ENCODE data around the gene OVOL2.
A peak's percentile ranks its signal among the peaks of the same experiment; 100 is the strongest.

OVOL2 gene

DNA sequence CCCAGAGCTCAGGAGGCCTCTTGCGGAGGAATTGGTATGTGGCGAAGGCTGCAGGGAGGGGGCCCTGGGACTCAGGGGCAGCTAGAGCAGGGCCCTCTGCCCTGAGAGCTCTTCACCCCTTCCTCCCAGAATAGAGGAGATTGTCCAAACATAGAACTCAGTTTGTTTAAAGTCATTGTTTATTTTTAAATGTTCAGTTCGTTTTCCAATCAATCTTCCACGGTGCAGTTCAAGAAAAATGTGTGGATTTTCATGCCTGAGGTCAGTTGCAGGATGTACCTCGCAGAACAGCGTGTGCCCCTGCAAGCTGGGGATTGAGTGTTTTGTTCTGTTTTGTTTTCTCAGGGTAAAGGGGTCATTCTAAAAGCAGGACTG lies 51.7 kb downstream of the OVOL2 start:
- TF ChIP-seq, protein P1, sequence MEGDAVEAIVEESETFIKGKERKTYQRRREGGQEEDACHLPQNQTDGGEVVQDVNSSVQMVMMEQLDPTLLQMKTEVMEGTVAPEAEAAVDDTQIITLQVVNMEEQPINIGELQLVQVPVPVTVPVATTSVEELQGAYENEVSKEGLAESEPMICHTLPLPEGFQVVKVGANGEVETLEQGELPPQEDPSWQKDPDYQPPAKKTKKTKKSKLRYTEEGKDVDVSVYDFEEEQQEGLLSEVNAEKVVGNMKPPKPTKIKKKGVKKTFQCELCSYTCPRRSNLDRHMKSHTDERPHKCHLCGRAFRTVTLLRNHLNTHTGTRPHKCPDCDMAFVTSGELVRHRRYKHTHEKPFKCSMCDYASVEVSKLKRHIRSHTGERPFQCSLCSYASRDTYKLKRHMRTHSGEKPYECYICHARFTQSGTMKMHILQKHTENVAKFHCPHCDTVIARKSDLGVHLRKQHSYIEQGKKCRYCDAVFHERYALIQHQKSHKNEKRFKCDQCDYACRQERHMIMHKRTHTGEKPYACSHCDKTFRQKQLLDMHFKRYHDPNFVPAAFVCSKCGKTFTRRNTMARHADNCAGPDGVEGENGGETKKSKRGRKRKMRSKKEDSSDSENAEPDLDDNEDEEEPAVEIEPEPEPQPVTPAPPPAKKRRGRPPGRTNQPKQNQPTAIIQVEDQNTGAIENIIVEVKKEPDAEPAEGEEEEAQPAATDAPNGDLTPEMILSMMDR (conservative IDR thresholded peaks at IDR 0.05; ENCODE audit: low read depth, low read length) = no peak
- DNase-seq (ENCODE audit: low read depth) = peak; percentile 65
- no peak overlapping the region for H3K4me3 ChIP-seq (ENCODE audit: low read depth, low read length)

DNA sequence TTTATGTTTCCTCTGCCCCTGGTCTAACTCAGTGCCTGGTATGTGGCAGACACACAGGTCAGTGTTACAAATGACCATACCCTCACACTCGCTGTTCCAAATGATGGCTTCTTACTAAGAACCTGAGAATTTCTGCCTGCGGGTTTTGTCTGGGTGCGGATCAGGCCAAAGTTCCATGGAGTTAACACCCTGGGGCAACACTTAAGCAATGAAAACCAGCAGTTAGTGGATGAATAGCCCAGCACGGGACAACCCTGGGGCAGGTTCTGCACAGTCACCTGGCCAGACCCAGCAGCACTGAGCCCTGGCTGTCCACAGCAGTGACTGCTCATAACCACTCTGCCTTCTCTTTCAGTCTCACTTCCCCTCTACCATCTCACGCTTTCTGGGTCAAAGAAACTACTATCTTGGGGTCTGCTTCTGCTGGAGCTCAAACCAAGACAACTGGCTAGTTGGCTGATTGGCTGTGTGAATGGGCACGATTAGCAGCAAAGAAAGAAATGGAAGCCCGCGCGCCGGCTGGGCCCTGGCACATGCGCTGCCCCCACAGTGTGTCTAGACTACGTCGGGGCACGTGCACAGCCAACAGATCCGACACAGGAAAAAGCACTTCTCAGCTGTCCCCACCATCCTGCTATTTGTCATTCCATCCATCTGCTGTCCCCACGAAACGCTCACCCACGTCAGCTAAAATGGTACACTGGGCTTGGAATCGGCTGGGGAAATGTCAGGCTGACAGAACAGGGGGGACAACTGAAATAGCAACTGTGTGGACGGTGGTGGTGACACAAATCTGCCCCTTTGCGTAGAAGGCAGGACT lies 52.3 kb downstream of the OVOL2 start:
- TF ChIP-seq, protein P1 (conservative IDR thresholded peaks at IDR 0.05; ENCODE audit: low read depth, low read length) = no peak
- no peak for DNase-seq (ENCODE audit: low read depth)
- no peak overlapping the region for H3K4me3 ChIP-seq (ENCODE audit: low read depth, low read length)

DNA sequence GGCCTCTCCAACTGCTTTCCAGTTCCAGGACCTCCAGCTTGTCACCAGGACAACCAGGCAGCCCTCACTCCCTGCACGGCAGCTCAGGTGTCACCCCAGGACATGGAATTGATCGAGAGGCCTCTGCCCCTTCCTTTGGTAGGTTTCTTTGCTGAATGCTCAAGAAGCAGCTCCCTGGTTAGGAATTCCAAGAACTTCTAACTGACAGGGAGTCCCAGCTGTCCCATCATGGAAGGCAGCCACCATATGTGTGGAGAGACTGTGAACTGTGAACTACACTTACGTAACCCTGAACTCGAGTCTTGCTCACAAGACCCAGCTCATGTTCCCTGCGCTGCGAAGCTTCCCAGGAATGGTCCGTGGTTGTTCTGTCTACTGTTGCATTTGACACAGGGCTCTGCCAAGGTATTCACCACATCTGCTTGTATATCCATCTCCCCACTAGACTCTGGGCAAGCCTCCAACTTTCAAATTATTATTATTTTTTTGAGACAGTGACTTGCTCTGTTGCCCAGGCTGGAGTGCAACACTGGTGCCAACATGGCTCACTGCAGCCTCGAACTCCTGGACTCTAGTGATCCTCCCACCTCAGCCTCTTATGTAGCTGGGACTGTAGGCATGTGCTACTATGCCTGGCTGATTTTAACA lies 53.2 kb downstream of the OVOL2 start:
- no peak overlapping the region for H3K4me3 ChIP-seq (ENCODE audit: low read depth, low read length)
- peak; percentile 93 for DNase-seq (ENCODE audit: low read depth)
- TF ChIP-seq, protein P1 (conservative IDR thresholded peaks at IDR 0.05; ENCODE audit: low read depth, low read length) = no peak

DNA sequence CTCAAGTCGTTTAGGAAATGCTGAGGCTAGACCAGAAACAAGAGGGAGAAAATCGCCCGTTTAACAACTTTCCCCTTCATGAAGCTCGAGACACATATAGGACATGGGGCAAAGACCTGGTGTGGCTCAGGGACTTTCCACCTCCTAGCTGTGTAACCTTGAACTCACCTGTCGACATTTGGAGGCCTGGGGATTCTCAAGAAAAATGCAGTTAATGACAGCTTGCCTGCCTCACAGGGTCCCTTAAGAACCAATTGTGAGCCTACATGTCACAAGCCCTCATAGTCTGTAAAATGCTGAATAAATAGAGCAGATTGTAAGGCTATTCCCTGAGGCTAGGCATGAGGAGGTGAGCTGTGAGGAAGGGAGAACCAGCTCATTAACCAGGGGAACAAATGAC lies 53.8 kb downstream of the OVOL2 start:
- TF ChIP-seq, protein P1 (conservative IDR thresholded peaks at IDR 0.05; ENCODE audit: low read depth, low read length) = no peak
- H3K4me3 ChIP-seq (ENCODE audit: low read depth, low read length) = no peak overlapping the region
- DNase-seq (ENCODE audit: low read depth) = no peak

DNA sequence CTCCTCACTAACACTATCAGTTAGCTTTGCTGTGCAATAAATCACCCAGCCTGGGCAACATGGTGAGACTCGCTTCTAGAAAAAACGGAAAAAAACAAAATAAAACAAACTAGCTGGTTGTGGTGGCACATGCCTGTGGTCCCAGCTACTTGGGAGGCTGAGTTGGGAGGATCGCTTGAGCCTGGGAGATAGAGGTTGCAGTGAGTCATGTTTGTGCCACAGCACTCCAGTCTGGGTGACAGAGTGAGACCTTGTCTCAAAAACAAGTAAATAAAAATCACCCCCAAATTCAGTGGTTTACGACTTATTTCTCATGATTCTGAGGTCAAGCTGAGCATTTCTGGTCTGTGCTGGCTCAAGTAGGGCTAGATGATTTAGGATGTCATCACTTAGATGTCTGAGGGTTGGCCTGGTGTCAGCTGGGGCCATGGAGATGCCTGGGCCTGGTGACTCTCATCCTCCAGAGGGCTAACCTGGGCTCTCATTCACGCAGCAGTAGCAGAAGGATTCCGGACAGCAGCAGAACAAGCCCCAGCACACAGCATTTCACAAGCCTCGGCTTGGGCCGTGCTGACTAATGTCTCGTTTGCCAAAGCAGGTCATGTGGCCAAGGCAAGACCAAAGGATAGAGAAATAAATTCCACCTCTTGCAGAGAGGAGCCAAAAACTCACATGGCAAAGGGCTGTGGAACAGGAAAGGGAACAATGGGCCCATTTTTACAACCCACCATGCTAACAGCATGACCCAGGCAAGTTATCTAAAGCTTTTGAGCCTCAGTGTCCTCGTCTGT lies 56.4 kb downstream of the OVOL2 start:
- TF ChIP-seq, protein P1 (conservative IDR thresholded peaks at IDR 0.05; ENCODE audit: low read depth, low read length) = no peak
- DNase-seq (ENCODE audit: low read depth) = peak; percentile 97
- no peak overlapping the region for H3K4me3 ChIP-seq (ENCODE audit: low read depth, low read length)

DNA sequence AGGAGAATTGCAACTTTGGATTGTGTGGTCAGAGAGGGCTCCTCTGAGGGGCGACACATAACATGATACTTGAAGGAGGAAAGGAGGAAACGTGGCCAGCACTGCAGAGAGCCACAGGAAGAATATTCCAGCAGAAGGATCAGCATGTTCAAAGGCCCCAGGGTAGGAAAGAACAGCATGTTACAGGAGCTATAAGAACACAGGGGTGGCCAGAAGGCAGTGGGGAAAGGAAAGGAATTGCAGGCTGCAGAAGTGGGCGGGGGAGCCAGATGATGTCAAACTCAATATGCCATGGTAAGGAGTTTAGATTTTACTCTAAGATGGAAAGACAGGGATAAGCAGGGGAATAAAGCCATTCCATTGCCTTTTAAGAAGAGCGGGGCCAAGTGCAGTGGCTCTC lies 58.1 kb downstream of the OVOL2 start:
- TF ChIP-seq, protein P1 (conservative IDR thresholded peaks at IDR 0.05; ENCODE audit: low read depth, low read length) = no peak
- no peak for DNase-seq (ENCODE audit: low read depth)
- no peak overlapping the region for H3K4me3 ChIP-seq (ENCODE audit: low read depth, low read length)

Measured in choroid plexus epithelial cell (primary cell).